K562 (cell line): ENCODE data around the gene GFI1B. TPM values are rescaled to one million over a fixed set of nuclear protein-coding genes. Genes with fewer than 3 reads are reported as not detected.

Source experiments
- DPF2 ChIP-seq: fragments of 450-650 bp; IDR thresholded peaks from 2 replicates; pipeline ENCODE4 v1.6.1; 2016
- ETV5 ChIP-seq: sonication (generic); formaldehyde crosslinking; IDR thresholded peaks from 2 replicates; pipeline ENCODE4 v1.4.0; 2020; ENCODE audit warnings: low read depth, mild to moderate bottlenecking, missing genetic modification reagents
- MEIS2 ChIP-seq: fragments of 450-650 bp; IDR thresholded peaks from 2 replicates; pipeline ENCODE4 v1.6.1; 2014; ENCODE audit warnings: mild to moderate bottlenecking; ENCODE audit not compliant: partially characterized antibody
- NFXL1 ChIP-seq: fragments of 450-650 bp; formaldehyde crosslinking; IDR thresholded peaks from 2 replicates; pipeline ENCODE4 v1.4.0; 2021; ENCODE audit warnings: mild to moderate bottlenecking
- PTTG1 ChIP-seq: fragments of 450-650 bp; IDR thresholded peaks from 2 replicates; pipeline ENCODE4 v1.6.1; 2016; ENCODE audit warnings: low read depth, mild to moderate bottlenecking, missing genetic modification characterization, missing compliant biosample characterization
- SNIP1 ChIP-seq: fragments of 450-650 bp; IDR thresholded peaks from 2 replicates; pipeline ENCODE4 v1.7.1; 2017; ENCODE audit warnings: low read depth, mild to moderate bottlenecking
- TCF3 ChIP-seq: sonication (generic); formaldehyde crosslinking; IDR thresholded peaks from 2 replicates; pipeline ENCODE4 v1.4.0; 2020; ENCODE audit warnings: mild to moderate bottlenecking, missing genetic modification reagents
- ZNF24 ChIP-seq: fragments of 450-650 bp; IDR thresholded peaks from 2 replicates; pipeline ENCODE4 v1.6.1; 2016
- ZNF354B ChIP-seq: fragments of 250-450 bp; sonication (Bioruptor Pico); IDR thresholded peaks from 2 replicates; pipeline ENCODE4 v1.4.0; 2020
- polyA plus RNA-seq, 8 experiments: library from polyadenylated mRNA; depleted of rRNA in 4 of 8; stranded (reverse) in 5 of 8; unstranded in 3 of 8; fragments of >200 nt; fragmentation: Nextera tagmentation in 2 of 8; fragmentation: Illumina TruSeq in 1 of 8; extraction: Ambion mirVana in 2 of 8; extraction: Trizol in 1 of 8; gene quantifications; 2 replicates each; pipeline versions ENCODE4 v1.2.1 to v1.2.3, GENCODE V29; 2011 to 2014; ENCODE audit warnings: inconsistent platforms in 1 of 8, missing spikeins in 1 of 8
- total RNA-seq, 7 experiments: library from RNA; depleted of rRNA in 6 of 7; stranded (reverse); fragments of >200 nt in 6 of 7; fragmentation: Illumina TruSeq in 2 of 7; extraction: Trizol in 2 of 7; gene quantifications; 2 replicates each; pipeline versions ENCODE4 v1.2.1 to v1.2.3, GENCODE V29; 2011 to 2021; ENCODE audit warnings: low replicate concordance in 1 of 7
- TF ChIP-seq, protein P1 (sequence below): sonication (generic); formaldehyde crosslinking; IDR thresholded peaks from 2 replicates; pipeline ENCODE4 v1.8.0; 2023; ENCODE audit warnings: missing genetic modification reagents, mild to moderate bottlenecking, borderline replicate concordance
- TF ChIP-seq, protein P2 (sequence below): fragments of 450-650 bp; IDR thresholded peaks from 2 replicates; pipeline ENCODE4 v1.6.1; 2016
- TF ChIP-seq, protein P3 (sequence below), 2 experiments: IDR thresholded peaks in 1 of 2; conservative IDR thresholded peaks in 1 of 2; 2 replicates each; pipeline ENCODE4 v1.6.1; 2016; ENCODE audit warnings: low read depth in 2 of 2, mild to moderate bottlenecking in 1 of 2, missing compliant biosample characterization in 1 of 2, missing genetic modification characterization in 1 of 2, moderate library complexity in 1 of 2
- TF ChIP-seq, protein P4 (sequence below): fragments of 250-450 bp; sonication (Bioruptor Pico); IDR thresholded peaks from 2 replicates; pipeline ENCODE4 v1.4.0; 2020; ENCODE audit warnings: mild to moderate bottlenecking, moderate library complexity

The GFI1B gene
- total and polyA plus RNA-seq, 9 of the 15 experiments (the other 6 are each of a cell fraction or from before 2014, with no cell fraction given), result 8.0 to 75.7 (median 34.5) TPM

DNA sequence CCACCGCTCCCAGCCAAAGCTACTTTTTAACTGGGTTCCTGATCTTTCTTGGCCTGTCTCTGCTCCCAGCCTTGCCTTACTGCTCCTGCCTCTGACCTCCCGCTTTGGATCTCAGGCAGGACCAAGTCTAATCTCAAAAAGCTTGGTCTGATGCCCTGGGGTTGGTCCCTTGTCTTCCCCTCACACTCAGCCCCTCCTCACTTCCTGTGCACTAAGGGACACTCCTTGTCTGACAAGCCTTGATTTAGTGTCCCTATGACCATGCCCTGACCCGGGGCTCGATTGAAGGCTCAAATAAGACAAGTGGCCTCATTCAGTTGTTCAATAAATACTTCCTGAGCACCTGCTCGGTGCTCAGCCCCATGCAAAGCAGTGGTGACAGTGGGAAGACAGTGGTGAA, 48.6 kb downstream of the GFI1B start (continued):
- TF ChIP-seq, protein P1, sequence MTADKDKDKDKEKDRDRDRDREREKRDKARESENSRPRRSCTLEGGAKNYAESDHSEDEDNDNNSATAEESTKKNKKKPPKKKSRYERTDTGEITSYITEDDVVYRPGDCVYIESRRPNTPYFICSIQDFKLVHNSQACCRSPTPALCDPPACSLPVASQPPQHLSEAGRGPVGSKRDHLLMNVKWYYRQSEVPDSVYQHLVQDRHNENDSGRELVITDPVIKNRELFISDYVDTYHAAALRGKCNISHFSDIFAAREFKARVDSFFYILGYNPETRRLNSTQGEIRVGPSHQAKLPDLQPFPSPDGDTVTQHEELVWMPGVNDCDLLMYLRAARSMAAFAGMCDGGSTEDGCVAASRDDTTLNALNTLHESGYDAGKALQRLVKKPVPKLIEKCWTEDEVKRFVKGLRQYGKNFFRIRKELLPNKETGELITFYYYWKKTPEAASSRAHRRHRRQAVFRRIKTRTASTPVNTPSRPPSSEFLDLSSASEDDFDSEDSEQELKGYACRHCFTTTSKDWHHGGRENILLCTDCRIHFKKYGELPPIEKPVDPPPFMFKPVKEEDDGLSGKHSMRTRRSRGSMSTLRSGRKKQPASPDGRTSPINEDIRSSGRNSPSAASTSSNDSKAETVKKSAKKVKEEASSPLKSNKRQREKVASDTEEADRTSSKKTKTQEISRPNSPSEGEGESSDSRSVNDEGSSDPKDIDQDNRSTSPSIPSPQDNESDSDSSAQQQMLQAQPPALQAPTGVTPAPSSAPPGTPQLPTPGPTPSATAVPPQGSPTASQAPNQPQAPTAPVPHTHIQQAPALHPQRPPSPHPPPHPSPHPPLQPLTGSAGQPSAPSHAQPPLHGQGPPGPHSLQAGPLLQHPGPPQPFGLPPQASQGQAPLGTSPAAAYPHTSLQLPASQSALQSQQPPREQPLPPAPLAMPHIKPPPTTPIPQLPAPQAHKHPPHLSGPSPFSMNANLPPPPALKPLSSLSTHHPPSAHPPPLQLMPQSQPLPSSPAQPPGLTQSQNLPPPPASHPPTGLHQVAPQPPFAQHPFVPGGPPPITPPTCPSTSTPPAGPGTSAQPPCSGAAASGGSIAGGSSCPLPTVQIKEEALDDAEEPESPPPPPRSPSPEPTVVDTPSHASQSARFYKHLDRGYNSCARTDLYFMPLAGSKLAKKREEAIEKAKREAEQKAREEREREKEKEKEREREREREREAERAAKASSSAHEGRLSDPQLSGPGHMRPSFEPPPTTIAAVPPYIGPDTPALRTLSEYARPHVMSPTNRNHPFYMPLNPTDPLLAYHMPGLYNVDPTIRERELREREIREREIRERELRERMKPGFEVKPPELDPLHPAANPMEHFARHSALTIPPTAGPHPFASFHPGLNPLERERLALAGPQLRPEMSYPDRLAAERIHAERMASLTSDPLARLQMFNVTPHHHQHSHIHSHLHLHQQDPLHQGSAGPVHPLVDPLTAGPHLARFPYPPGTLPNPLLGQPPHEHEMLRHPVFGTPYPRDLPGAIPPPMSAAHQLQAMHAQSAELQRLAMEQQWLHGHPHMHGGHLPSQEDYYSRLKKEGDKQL (CRISPR knock-in tag), result no peak
- TF ChIP-seq ZNF24 (peak; percentile 79; the same call in 1 of the 2 replicates), ETV5 (0 out of 2 replicates have a peak, but pooled peaks have one; percentile 40), PTTG1 (tag) (no peak), ZNF354B (no peak), TCF3 (CRISPR knock-in tag) (peak; percentile 20; the same call in 1 of the 2 replicates), NFXL1 (no peak), DPF2 (peak; percentile 61), MEIS2 (peak; percentile 98), SNIP1 (no peak)
- TF ChIP-seq, protein P2, sequence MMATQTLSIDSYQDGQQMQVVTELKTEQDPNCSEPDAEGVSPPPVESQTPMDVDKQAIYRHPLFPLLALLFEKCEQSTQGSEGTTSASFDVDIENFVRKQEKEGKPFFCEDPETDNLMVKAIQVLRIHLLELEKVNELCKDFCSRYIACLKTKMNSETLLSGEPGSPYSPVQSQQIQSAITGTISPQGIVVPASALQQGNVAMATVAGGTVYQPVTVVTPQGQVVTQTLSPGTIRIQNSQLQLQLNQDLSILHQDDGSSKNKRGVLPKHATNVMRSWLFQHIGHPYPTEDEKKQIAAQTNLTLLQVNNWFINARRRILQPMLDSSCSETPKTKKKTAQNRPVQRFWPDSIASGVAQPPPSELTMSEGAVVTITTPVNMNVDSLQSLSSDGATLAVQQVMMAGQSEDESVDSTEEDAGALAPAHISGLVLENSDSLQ, result peak; percentile 95
- TF ChIP-seq, protein P3, sequence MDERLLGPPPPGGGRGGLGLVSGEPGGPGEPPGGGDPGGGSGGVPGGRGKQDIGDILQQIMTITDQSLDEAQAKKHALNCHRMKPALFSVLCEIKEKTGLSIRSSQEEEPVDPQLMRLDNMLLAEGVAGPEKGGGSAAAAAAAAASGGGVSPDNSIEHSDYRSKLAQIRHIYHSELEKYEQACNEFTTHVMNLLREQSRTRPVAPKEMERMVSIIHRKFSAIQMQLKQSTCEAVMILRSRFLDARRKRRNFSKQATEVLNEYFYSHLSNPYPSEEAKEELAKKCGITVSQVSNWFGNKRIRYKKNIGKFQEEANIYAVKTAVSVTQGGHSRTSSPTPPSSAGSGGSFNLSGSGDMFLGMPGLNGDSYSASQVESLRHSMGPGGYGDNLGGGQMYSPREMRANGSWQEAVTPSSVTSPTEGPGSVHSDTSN (CRISPR knock-in tag; IDR thresholded peaks at IDR 0.05; ENCODE audit: low read depth), result peak; percentile 43
- TF ChIP-seq, protein P3 (tag; conservative IDR thresholded peaks at IDR 0.05; ENCODE audit: low read depth), result peak; percentile 91
- TF ChIP-seq, protein P4, sequence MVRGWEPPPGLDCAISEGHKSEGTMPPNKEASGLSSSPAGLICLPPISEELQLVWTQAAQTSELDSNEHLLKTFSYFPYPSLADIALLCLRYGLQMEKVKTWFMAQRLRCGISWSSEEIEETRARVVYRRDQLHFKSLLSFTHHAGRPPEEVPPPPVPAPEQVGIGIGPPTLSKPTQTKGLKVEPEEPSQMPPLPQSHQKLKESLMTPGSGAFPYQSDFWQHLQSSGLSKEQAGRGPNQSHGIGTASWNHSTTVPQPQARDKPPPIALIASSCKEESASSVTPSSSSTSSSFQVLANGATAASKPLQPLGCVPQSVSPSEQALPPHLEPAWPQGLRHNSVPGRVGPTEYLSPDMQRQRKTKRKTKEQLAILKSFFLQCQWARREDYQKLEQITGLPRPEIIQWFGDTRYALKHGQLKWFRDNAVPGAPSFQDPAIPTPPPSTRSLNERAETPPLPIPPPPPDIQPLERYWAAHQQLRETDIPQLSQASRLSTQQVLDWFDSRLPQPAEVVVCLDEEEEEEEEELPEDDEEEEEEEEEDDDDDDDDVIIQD, result no peak
